ENCODE results near the gene KDM4F.
"Not testable (repeated sequence)": the region's sequence is repeated elsewhere in the genome, so short reads cannot be mapped to it uniquely, and the experiment has no call there.

Gene KDM4F

DNA sequence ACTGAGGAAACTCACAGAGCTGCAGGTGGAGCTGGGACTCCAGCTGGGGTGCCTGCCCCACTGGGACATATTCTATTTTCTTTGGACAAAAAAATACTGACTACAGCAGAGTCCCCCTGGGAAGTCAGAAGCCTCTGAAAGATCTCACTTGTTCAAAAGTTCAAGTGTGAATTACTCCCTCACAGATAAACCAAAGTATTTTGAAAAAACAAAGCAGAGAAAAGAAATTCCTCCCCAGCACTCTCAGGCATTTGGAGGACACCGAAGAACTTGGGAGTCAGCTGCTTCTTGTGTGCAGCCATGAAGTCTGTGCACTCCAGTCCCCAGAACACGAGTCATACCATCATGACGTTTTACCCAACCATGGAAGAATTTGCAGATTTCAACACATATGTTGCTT is at the start of gene KDM4F:
Gene KDM4F, plus strand, starts transcription at position 301 of the 400 bp plus-strand sequence.
- not testable (repeated sequence) for DNase-seq

DNA sequence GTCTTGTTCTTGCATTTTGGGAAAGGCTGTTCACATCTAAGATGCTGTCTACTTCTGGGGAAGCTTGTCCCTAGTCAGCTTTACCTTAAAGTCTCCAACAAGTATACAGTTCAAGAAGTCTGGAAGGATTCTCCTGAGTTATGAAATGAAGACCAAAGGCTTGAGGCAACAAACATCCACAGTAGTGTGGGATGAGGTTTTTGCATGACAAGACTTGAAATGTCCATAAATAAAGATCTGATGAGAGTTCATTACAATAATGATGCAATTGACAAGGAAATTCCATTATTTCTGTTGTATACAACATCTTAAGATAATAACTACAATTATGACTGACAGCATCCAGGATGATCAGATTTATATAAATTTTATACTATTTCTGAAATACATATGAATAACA is 45.5 kb upstream of the KDM4F start:
- no peak for DNase-seq

DNA sequence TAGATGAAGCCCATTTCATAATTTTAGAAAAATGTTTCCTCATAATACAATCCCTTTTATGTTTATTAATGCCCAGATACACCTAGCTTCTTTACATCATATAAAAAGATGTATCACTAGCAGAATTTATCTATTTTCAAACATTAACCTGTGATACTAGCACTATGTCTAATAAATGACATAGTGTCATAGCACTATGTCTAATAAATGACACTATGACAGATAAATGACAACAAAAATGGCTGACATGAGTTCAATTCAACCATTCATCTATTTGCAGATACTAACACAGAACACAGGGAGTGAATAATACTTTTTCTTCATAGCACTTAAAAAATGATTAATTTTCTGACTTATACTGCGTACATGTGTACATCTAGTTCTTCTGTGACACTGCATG is 43.6 kb upstream of the KDM4F start:
- DNase-seq, result no peak

DNA sequence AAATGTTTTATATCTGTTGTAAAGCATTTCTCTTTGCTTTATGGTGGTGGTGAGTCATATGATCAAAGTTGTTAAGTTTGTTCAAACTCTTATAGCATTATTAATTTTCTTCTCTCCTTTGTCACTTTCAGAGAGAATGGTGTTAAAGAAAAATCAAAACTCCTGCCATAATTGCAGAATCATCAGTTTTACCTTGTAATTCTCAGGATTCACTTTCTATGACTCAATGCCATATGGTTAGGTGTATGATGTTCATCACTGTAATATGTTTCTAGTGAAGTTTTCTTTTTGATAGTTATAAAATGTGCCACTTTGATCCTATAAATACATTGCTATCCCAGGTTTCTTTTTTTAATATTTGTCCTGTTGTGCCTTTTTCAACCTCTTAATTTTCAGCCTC is 37.8 kb upstream of the KDM4F start:
- no peak for DNase-seq

GRCh38 chr11:95014184-95014821 is 34.9 kb upstream of the KDM4F start:
- no peak for DNase-seq

- DNase-seq, result no peak
Measured at GRCh38 chr11:95016139-95016538, 33.1 kb upstream of the KDM4F start.

GRCh38 chr11:95021468-95021867 is 27.8 kb upstream of the KDM4F start:
- DNase-seq, result not testable (repeated sequence)

DNA sequence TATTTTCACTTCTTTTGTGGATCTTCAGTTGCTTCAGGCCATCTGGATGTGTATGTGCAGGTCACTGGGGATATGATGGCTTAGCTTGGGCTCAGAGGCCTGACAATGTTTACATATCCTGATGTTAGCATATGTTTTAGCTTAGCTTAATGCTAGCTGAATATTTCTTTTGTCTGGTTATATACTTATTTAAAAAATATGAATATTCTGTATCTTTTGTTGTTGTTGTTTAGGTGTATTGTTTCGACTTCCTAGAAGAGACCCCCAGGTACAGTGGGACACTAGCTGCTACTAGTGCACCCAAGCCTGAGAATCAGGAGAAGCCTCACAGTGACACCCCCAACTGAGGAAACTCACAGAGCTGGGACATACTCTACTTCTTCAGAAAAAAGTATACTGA is 24.3 kb upstream of the KDM4F start, which contains the start of gene KDM4E:
Gene KDM4E, plus strand, starts transcription at position 301 of the 400 bp plus-strand sequence. CDS start 300 bp downstream, outside the sequence.
- no peak for DNase-seq

DNA sequence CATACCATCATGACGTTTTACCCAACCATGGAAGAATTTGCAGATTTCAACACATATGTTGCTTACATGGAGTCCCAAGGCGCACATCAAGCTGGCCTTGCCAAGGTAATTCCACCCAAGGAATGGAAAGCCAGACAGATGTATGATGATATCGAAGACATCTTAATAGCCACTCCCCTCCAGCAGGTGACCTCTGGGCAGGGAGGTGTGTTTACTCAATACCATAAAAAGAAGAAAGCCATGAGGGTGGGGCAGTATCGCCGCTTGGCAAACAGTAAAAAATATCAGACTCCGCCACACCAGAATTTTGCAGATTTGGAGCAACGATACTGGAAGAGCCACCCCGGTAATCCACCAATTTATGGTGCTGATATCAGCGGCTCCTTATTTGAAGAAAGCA is 23.6 kb upstream of the KDM4F start:
- not testable (repeated sequence) for DNase-seq

DNA sequence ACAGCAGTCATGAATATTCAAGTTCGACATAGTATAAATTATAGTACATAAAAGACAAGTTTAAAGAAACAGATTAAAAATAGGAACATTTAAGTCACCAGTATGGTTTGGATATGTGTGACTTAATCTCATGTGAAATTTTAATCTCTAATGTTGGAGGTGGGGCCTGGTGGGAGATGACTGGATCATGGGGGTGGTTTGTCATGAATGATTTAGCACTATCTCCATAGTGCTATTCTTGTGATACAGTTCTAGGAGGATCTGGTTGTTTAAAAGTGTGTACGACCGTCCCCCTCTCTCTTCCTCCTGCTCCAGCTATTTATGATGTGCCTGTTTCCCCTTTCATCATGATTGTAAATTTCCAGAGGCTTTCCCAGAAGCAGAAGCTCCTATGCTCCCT is 20.9 kb upstream of the KDM4F start:
- DNase-seq, result no peak

DNA sequence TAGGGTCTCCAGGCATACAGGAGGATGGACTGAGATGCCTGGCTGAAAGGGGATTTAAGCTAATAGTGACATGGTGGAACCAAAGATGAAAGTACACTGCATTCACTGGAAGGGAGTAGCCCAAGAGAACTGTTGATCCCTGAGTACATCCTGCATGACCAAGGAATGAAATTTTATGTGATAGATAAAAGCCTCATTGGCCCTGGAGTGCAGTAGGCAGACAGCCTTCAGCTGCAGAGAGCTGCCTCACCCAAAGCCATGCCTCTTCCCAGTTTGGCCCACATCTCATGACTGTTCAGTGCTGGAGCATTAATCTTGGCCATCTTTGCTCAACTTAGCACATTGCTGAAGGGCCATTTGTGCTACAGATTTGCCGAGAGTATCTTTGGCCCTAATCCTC is 16.2 kb upstream of the KDM4F start:
- no peak for DNase-seq

DNA sequence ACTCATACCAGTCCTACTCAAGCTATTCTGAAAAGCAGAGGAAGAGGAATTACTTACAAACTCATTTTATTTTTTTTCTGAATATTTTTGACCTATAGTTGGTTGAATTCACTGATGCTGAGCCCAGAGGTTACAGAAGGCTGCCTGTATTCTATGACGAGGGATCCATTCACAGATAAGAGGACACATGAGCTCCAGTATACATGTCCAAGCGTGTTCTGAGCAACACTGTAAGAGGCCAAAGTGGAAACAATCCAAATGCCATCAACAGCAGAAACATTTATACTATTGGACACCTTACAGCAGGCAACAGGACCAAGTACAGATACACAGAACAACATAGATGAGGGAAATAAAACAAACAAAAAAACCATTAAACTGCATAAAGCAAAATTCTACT is 13.9 kb upstream of the KDM4F start:
- DNase-seq, result no peak

- DNase-seq, result peak; percentile 65
Measured at GRCh38 chr11:95037356-95038035, 11.7 kb upstream of the KDM4F start.

- no peak for DNase-seq
Measured at GRCh38 chr11:95042239-95042638, 7.0 kb upstream of the KDM4F start.

GRCh38 chr11:95042906-95043305 is 6.3 kb upstream of the KDM4F start:
- no peak for DNase-seq

GRCh38 chr11:95044010-95044409 is 5.2 kb upstream of the KDM4F start:
- DNase-seq, result no peak

DNA sequence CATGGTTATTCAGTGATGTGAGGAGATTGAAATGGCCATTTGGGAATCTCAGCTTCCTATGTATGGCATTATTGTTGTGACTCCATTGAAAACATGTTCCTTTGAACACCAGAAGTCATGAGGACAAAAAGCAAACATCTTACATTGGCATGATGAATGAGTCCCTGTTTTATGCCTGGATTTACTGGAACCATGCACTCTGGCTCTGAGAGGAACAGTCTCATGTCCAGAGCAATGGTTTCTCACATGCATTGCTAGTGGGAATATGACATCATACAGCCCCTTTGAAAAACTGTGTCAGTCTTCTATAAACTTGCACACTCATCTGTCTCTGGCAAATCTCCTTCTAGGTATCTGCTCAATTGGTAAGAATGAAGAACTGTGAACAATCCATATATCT is 3.4 kb upstream of the KDM4F start:
- no peak for DNase-seq

DNA sequence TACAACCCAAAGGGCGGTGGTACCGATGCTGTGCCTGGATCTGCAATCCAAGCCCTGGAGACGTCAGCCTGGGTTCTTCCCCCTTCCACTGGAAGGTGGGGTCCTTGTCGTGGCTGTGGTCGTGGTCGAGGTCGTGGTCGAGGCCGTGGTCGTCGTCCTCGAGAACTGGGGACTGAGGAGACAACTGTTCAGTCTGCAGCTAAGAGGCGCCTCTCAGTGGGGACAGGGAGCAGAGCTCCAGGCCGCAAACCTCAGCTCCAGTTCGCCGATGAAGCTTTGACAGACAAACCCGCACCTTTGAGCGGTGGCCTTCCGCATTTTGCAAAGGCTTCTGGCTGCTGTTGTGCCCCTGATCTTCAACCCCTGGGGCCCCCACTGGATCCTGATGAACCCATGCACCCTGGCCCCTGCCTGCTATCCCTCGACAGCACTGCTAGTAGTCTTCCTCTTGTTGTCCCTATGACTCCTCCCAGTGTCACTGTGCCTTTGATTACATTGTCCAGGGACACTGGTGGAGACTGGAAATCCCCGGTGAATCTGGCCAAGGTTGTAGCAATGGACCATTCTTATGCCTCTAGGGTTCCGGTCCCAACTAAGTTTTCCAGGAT is 1.5 kb downstream of the KDM4F start:
- no peak for DNase-seq

GRCh38 chr11:95054356-95054755 is 5.1 kb downstream of the KDM4F start:
- no peak for DNase-seq

DNA sequence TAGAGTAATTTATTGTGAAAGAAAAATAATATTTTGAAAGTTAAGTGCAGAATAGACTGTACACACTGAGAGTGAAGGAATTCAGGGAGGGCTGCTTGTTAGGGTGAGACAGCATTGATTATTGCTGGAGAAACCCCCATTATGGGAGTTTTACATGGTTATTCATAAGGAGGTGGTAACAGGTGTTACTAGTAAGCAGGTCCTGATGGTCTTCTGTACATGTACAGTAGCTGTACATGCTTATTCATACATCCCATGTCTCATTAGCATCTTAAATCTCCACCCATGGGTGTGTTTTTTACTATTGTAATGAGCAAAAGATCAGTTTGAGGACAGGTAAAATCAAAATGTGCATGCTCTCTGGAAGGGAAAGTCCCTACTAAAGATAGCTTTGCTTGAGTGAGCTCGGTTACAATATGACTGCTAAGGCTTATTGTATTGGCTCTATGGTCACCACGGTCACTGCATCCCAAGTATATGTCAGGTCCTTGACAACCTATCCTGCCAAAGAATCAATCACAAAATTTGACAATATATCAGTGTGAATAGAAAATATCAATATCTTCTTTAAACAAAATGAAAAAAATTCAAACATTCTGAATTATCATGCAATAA is 6.2 kb downstream of the KDM4F start:
- DNase-seq, result no peak

GRCh38 chr11:95057959-95058358 is 8.7 kb downstream of the KDM4F start:
- no peak for DNase-seq

DNA sequence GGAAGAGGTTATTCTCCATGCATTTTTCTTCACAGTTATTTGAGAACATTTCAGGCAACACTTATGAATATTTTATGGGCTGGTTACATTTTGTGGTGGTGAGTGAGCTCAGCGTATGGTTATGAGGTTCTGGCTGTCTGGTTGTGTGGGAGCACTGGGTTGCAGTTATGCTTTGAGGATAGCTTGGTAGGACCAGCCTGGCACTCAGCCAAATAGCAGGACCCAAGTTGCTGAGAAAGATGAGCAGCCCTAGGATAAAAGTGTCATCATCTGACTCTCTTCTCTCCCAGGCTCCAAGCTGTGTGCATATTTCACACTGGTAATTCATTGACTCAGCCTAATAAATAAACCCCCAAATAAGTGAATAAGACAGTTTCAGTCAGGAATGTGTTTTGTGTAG is 9.4 kb downstream of the KDM4F start:
- no peak for DNase-seq

DNA sequence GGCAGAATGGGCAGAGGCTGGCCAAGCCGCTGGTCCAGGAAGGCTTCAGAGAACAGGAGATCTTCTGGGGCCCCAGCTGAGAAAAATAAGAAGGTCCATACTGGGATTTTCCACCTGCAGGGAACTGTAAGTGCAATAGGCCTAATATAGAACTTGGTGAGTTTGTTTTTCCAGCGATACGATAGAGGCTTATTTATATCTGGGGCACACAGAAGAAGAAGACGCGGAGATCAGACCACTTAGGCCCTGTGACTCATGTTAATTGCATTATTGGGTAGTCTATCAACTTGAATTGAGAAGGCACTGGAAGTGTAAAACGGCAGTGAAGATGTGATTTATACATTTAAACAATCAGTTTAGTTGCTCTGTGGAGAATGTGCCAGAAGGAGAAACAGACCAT is 9.8 kb downstream of the KDM4F start:
- DNase-seq, result no peak

- DNase-seq, result no peak
Measured at GRCh38 chr11:95065336-95065735, 16.1 kb downstream of the KDM4F start.

Data from retina (tissue), 1 donor.